ENCODE measurements around the gene BATF3.

The BATF3 gene

DNA sequence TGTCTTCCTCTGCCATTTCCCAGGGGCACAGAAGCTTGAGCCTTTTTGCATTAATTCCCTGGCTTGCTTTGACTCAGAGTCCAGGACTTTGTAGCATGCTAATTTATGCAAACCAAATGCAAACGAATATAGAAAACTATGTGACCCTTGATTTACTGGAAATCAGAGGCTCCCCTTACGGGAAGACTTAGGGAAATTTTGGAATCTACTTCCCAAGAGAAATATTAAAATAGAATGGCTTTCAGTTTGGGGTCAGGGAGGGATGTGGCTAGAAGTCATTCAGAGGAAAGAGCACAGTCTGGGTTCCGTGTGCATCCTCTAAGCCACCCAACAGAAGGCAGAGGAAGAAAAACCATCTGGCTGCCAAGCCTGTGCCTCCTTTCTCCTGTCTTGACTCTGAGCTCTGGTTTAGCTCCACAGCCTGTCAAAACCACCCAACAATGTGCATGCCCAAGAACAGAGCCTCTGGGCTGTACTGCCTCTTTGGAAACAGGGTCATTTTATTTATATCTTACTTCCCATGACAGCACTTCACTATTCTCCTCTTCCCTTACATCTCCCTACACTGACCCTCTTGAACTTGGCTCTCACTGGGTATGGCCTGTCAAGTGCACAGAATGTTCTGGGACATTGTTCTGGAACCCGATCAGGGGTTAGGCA lies 61.0 kb downstream of the BATF3 start:
- no peak for DNase-seq (ENCODE audit: low spot score)
- POLR2A ChIA-PET (ENCODE audit: low non-redundant PET): no interaction called here
- CTCF ChIA-PET: no interaction called here
- no peak overlapping the region for H3K27ac ChIP-seq
- TF ChIP-seq, protein P1, sequence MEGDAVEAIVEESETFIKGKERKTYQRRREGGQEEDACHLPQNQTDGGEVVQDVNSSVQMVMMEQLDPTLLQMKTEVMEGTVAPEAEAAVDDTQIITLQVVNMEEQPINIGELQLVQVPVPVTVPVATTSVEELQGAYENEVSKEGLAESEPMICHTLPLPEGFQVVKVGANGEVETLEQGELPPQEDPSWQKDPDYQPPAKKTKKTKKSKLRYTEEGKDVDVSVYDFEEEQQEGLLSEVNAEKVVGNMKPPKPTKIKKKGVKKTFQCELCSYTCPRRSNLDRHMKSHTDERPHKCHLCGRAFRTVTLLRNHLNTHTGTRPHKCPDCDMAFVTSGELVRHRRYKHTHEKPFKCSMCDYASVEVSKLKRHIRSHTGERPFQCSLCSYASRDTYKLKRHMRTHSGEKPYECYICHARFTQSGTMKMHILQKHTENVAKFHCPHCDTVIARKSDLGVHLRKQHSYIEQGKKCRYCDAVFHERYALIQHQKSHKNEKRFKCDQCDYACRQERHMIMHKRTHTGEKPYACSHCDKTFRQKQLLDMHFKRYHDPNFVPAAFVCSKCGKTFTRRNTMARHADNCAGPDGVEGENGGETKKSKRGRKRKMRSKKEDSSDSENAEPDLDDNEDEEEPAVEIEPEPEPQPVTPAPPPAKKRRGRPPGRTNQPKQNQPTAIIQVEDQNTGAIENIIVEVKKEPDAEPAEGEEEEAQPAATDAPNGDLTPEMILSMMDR (conservative IDR thresholded peaks at IDR 0.05; ENCODE audit: low read depth): no peak

DNA sequence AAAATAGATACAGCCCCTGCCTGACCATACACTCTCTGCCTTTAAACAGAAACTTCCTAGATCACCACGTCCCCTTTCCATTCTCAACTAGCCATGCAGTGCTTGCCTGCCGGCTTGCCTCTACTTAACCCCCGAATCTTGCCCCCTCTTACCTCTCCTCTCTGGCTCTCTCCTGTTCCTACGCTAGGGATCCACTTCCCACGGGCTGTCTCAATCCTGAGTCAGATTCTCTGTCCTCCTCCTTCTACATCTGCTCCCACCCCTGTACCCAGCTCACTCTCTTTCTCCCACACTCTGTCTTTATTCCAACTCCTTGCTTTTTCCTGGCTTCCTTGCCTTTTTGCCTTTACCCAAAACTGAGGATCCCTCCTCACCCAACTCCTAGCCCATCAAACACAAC lies 61.7 kb downstream of the BATF3 start:
- DNase-seq (ENCODE audit: low spot score): no peak
- CTCF ChIA-PET: no interaction called here
- H3K27ac ChIP-seq: no peak overlapping the region
- POLR2A ChIA-PET (ENCODE audit: low non-redundant PET): no interaction called here
- TF ChIP-seq, protein P1 (conservative IDR thresholded peaks at IDR 0.05; ENCODE audit: low read depth): no peak
